ENCODE measurements around the gene ATP13A1.
"Not testable (repeated sequence)": the region's sequence is repeated elsewhere in the genome, so short reads cannot be mapped to it uniquely, and the experiment has no call there.

The ATP13A1 gene

GRCh38 chr19:19665420-19665948 lies 2.0 kb upstream of the ATP13A1 start:
- not testable (repeated sequence) for DNase-seq (ENCODE audit: low read depth in 2 of 3, low spot score in 1 of 3)

GRCh38 chr19:19662871-19663255 lies 613 bp downstream of the ATP13A1 start:
- no peak for DNase-seq (ENCODE audit: low read depth in 2 of 3, low spot score in 1 of 3)

GRCh38 chr19:19662344-19662743 lies 1.1 kb downstream of the ATP13A1 start:
- no peak for DNase-seq (ENCODE audit: low read depth in 2 of 3, low spot score in 1 of 3)

- peak; percentile 30 to 42 (median 32) for DNase-seq (ENCODE audit: low read depth in 2 of 3, low spot score in 1 of 3)
Observed at GRCh38 chr19:19661675-19662251, 1.7 kb downstream of the ATP13A1 start.

- no peak for DNase-seq (ENCODE audit: low read depth in 2 of 3, low spot score in 1 of 3)
Observed at GRCh38 chr19:19661141-19661674, 2.3 kb downstream of the ATP13A1 start.

- DNase-seq (ENCODE audit: low read depth in 2 of 3, low spot score in 1 of 3) = no peak
Observed at GRCh38 chr19:19659646-19660245, 3.7 kb downstream of the ATP13A1 start.

- DNase-seq (ENCODE audit: low read depth in 2 of 3, low spot score in 1 of 3) = no peak
Observed at GRCh38 chr19:19657397-19657783, 6.1 kb downstream of the ATP13A1 start.

GRCh38 chr19:19656451-19657396 lies 6.8 kb downstream of the ATP13A1 start:
- DNase-seq (ENCODE audit: low read depth in 2 of 3, low spot score in 1 of 3) = no peak

- no peak for DNase-seq (ENCODE audit: low read depth in 2 of 3, low spot score in 1 of 3)
Observed at GRCh38 chr19:19655641-19656343, 7.7 kb downstream of the ATP13A1 start.

- no peak for DNase-seq (ENCODE audit: low read depth in 2 of 3, low spot score in 1 of 3)
Observed at GRCh38 chr19:19655051-19655594, 8.4 kb downstream of the ATP13A1 start.

- no peak for DNase-seq (ENCODE audit: low read depth in 2 of 3, low spot score in 1 of 3)
Observed at GRCh38 chr19:19654441-19654840, 9.0 kb downstream of the ATP13A1 start.

- no peak for DNase-seq (ENCODE audit: low read depth in 2 of 3, low spot score in 1 of 3)
Observed at GRCh38 chr19:19653597-19654147, 9.8 kb downstream of the ATP13A1 start.

GRCh38 chr19:19652482-19653295 lies 10.8 kb downstream of the ATP13A1 start:
- no peak for DNase-seq (ENCODE audit: low read depth in 2 of 3, low spot score in 1 of 3)

- no peak for DNase-seq (ENCODE audit: low read depth in 2 of 3, low spot score in 1 of 3)
Observed at GRCh38 chr19:19651076-19651475, 12.4 kb downstream of the ATP13A1 start.

GRCh38 chr19:19650331-19650730 lies 13.1 kb downstream of the ATP13A1 start:
- no peak for DNase-seq (ENCODE audit: low read depth in 2 of 3, low spot score in 1 of 3)

- no peak for DNase-seq (ENCODE audit: low read depth in 2 of 3, low spot score in 1 of 3)
Observed at GRCh38 chr19:19649580-19649995, 13.9 kb downstream of the ATP13A1 start.

GRCh38 chr19:19649155-19649554 lies 14.3 kb downstream of the ATP13A1 start:
- no peak for DNase-seq (ENCODE audit: low read depth in 2 of 3, low spot score in 1 of 3)

GRCh38 chr19:19647037-19647835 lies 16.2 kb downstream of the ATP13A1 start:
- no peak for DNase-seq (ENCODE audit: low read depth in 2 of 3, low spot score in 1 of 3)

Data from stimulated activated CD4-positive, alpha-beta T cell treated with anti-CD3 and anti-CD28 coated beads, Interleukin-12 subunit alpha, Interleukin-12 subunit beta, amount 100 ng/mL, for 48 hours (primary cell).